Suprapubic skin (tissue), 4 donors: ENCODE measurements around the gene ZNHIT1. TPM values are rescaled to one million over a fixed set of nuclear protein-coding genes. Genes with fewer than 3 reads are reported as not detected.

Experiments used
- DNase-seq, 2 donors: peaks; one replicate each; pipeline ENCODE4 v3.0.0-alpha.2; 2019; ENCODE audit warnings: low spot score in 2 of 2
- H3K27ac ChIP-seq: fragments of 200-600 bp; sonication (generic); one replicate; pipeline ENCODE4 v1.5.1; 2019
- H3K27me3 ChIP-seq: fragments of 200-600 bp; sonication (generic); one replicate; pipeline ENCODE4 v1.5.1; 2019
- H3K36me3 ChIP-seq: fragments of 200-600 bp; sonication (generic); one replicate; pipeline ENCODE4 v1.5.1; 2019
- H3K4me1 ChIP-seq: fragments of 200-600 bp; sonication (generic); one replicate; pipeline ENCODE4 v1.5.1; 2019
- H3K4me3 ChIP-seq: fragments of 200-600 bp; sonication (generic); one replicate; pipeline ENCODE4 v1.5.1; 2019; ENCODE audit warnings: mild to moderate bottlenecking
- H3K9me3 ChIP-seq: fragments of 200-600 bp; sonication (generic); one replicate; pipeline ENCODE4 v1.5.1; 2019
- EP300 ChIP-seq: sonication (generic); formaldehyde crosslinking; IDR thresholded peaks from one replicate; pipeline ENCODE4 v1.6.1; 2017; ENCODE audit warnings: antibody characterized with exemption
- POLR2A ChIP-seq, 2 donors: fragments of 450-650 bp; IDR thresholded peaks; one replicate each; pipeline ENCODE4 v1.6.1; 2017; ENCODE audit warnings: antibody characterized with exemption in 2 of 2, mild to moderate bottlenecking in 2 of 2, moderate library complexity in 2 of 2
- POLR2AphosphoS5 ChIP-seq, 3 donors: sonication (generic); formaldehyde crosslinking; IDR thresholded peaks; one replicate each; pipeline ENCODE4 v1.6.1; 2017; ENCODE audit warnings: antibody characterized with exemption in 3 of 3
- WGBS: methylation state at CpG from one replicate; pipeline ENCODE4 v1.1.5; 2018; 5-methylcytosine and 5-hydroxymethylcytosine counted together
- total RNA-seq, 4 donors: library from RNA; depleted of rRNA; stranded (reverse); fragments of >200 nt; gene quantifications; one replicate each; pipeline ENCODE4 v1.1.0, GENCODE V29; 2016
- TF ChIP-seq, protein P1 (sequence below), 2 donors: fragments of 200-600 bp in 1 of 2; fragments of 450-650 bp in 1 of 2; sonication (generic) in 1 of 2; IDR thresholded peaks; one replicate each; pipeline ENCODE4 v1.5.1; 2016 to 2019; ENCODE audit warnings: antibody characterized with exemption in 2 of 2, mild to moderate bottlenecking in 1 of 2, moderate library complexity in 1 of 2

ZNHIT1 gene
- total RNA-seq, 4 donors from 2014 or later, result 43.8 to 73.4 (median 66.9) TPM

DNA sequence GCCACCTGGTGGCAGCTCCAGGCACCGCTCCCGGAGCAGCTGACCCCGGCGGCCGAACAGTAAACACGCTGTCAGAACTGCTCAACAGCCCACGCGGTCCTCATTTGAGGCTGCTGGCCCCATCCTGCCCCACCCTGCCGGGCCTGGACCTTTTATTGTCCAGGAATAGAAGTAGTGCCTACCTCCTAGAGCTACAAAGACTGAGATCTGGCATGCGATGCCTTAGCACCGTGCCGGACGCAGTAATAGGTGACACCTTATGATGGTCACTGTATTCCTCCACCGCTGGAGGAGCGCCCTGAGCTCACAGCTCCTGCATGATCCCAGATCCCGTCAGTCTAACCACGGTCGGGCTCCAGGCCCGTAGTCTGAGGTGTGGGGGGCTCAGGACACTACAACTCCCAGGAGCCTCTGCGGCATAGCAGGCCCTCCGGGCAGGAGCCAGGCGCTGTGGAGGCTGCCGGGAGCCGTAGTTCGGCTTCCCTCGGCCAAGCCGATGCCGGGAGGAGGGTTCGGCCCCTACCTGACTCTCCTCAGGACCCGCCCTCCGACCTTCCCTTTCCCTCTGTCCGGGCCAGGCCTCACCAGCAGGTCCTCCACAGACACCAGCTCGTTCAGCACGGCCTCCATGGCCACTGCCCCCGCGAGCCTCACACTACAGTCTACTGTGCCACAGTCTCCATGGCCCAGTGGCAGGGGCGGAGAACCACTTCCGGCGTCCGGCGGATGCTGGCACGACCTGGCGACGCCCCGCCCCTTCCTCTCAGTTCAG, 26.6 kb downstream of the ZNHIT1 start, which contains the start of gene FIS1:
Gene FIS1 (minus strand): TSS at position 707 of the 772 bp plus-strand sequence. CDS start 77 bp downstream, at position 630.
- peak within 1 kb of the TSS; percentile 95 for H3K27ac ChIP-seq
- peak within 1 kb of the TSS; percentile 73 for H3K4me3 ChIP-seq
- peaks cover 46% of the 10 kb centered on the region for H3K4me1 ChIP-seq
- no peaks in the 10 kb centered on the region for H3K9me3 ChIP-seq
- H3K36me3 ChIP-seq, result peaks cover 33% of the 10 kb centered on the region
- TF ChIP-seq, protein P1, sequence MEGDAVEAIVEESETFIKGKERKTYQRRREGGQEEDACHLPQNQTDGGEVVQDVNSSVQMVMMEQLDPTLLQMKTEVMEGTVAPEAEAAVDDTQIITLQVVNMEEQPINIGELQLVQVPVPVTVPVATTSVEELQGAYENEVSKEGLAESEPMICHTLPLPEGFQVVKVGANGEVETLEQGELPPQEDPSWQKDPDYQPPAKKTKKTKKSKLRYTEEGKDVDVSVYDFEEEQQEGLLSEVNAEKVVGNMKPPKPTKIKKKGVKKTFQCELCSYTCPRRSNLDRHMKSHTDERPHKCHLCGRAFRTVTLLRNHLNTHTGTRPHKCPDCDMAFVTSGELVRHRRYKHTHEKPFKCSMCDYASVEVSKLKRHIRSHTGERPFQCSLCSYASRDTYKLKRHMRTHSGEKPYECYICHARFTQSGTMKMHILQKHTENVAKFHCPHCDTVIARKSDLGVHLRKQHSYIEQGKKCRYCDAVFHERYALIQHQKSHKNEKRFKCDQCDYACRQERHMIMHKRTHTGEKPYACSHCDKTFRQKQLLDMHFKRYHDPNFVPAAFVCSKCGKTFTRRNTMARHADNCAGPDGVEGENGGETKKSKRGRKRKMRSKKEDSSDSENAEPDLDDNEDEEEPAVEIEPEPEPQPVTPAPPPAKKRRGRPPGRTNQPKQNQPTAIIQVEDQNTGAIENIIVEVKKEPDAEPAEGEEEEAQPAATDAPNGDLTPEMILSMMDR (IDR thresholded peaks at IDR 0.05), result peak; percentile 92 to 96
- TF ChIP-seq POLR2AphosphoS5 (IDR thresholded peaks at IDR 0.05), result peak in 2 of 3 donors; percentile 58 to 89
- no peak for TF ChIP-seq EP300
- peak in 1 of 2 donors; percentile 46 for TF ChIP-seq POLR2A (IDR thresholded peaks at IDR 0.05)
- no peaks in the 10 kb centered on the region for H3K27me3 ChIP-seq
- DNase-seq, result peak; percentile 95 to 96
- whole genome bisulfite sequencing, result 0% methylated on average over 21 of the region's 45 CpGs

DNA sequence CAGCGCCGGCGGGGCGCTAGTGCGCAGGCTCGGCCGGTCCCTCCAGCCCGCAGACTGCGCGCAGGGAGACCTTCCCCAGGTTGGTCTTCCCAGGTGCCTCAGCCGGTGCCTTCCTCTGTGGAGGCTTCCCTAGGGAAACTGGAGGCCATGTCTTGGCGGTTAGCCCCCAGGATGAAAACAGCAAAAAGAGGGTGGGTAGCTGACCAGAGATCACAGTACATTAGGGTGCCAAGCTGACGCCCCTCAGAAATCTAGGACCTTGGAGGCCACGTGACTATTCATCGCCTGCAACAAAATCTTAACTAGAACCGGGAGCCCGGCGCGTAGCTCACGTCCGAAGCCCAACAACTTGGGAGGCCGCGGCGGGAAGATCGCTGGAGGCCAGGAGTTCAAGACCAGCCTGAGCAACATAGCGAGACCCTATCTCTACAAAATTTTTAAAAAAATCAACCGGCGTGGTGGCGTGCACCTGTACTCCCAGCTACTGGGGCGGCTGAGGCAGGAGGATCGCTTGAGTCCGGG, 27.2 kb downstream of the ZNHIT1 start:
- Histone ChIP-seq H3K27me3 (no peaks in the 10 kb centered on the region), H3K9me3 (no peaks in the 10 kb centered on the region), H3K4me3 (peak overlapping the region; percentile 73), H3K36me3 (peaks cover 30% of the 10 kb centered on the region), H3K27ac (peak overlapping the region; percentile 95), H3K4me1 (peaks cover 45% of the 10 kb centered on the region)
- 24% methylated on average over 19 of the region's 32 CpGs for WGBS
- no peak for DNase-seq
- TF ChIP-seq POLR2A (IDR thresholded peaks at IDR 0.05), result no peak
- TF ChIP-seq POLR2AphosphoS5 (IDR thresholded peaks at IDR 0.05), result no peak
- TF ChIP-seq, protein P1 (IDR thresholded peaks at IDR 0.05), result no peak
- TF ChIP-seq EP300, result no peak

DNA sequence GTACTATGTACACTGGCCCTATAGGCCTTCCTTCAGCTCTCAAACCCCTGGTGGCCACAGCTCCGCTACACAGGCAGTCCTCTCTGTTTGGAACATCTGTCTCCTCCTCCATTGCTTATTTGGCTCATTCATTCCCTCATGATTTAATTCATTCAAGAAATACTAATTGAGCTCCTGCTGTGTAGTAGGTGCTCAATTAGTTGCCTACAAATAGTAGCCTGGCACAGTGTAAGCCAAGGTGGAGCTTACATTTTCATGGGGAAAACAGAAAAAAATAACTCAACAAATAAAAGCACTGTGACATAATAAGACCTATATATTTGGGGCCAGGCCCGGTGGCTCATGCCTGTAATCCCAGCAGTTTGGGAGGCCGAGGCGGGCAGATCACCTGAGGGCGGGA, 30.3 kb downstream of the ZNHIT1 start:
- Histone ChIP-seq H3K4me1 (peaks cover 35% of the 10 kb centered on the region), H3K4me3 (no peak overlapping the region)
- WGBS, result 97% methylated on average over 5 of the region's 5 CpGs

DNA sequence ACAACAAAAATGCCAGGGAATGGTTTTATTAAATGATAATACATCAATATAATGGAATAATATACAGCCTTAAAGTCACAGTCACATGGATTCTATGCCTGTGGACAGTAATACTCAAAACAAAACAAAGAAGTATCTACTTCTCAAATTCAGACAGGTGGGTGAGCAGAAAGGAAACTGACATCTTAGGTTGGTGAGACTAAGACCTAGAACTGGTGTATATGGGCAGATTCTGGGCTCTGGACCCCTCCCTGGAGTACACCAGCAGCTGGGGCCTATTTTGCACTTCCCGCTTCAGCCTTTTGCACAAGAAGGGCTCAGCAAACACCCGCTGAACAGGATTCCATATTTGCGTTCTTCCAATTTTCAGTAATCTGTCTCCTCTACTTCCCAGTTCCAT, 32.4 kb downstream of the ZNHIT1 start:
- peak overlapping the region; percentile 85 for H3K4me3 ChIP-seq
- TF ChIP-seq EP300, result no peak
- TF ChIP-seq, protein P1 (IDR thresholded peaks at IDR 0.05), result no peak
- no peak for TF ChIP-seq POLR2AphosphoS5 (IDR thresholded peaks at IDR 0.05)
- TF ChIP-seq POLR2A (IDR thresholded peaks at IDR 0.05), result no peak
- WGBS, result 78% methylated on average over 3 of the region's 3 CpGs

More for the DNA sequence above, 30.3 kb downstream of the ZNHIT1 start:
- H3K27me3 ChIP-seq, result no peaks in the 10 kb centered on the region
- DNase-seq, result no peak
- peaks cover 22% of the 10 kb centered on the region for H3K36me3 ChIP-seq
- H3K9me3 ChIP-seq, result no peaks in the 10 kb centered on the region
- TF ChIP-seq POLR2AphosphoS5 (IDR thresholded peaks at IDR 0.05), result no peak
- TF ChIP-seq EP300, result no peak
- TF ChIP-seq POLR2A (IDR thresholded peaks at IDR 0.05), result no peak
- TF ChIP-seq, protein P1 (IDR thresholded peaks at IDR 0.05), result no peak
- H3K27ac ChIP-seq, result no peak overlapping the region

More for the DNA sequence above, 32.4 kb downstream of the ZNHIT1 start:
- Histone ChIP-seq H3K9me3 (no peaks in the 10 kb centered on the region), H3K36me3 (peaks cover 22% of the 10 kb centered on the region), H3K4me1 (peaks cover 21% of the 10 kb centered on the region), H3K27me3 (no peaks in the 10 kb centered on the region), H3K27ac (no peak overlapping the region)
- DNase-seq, result no peak
